ENCODE data around the gene INTS12. TPM values are rescaled to one million over a fixed set of nuclear protein-coding genes. Genes with fewer than 3 reads are reported as not detected.

The INTS12 gene
- total RNA-seq, 2 donors from 2014 or later: 13.5 to 15.7 TPM

DNA sequence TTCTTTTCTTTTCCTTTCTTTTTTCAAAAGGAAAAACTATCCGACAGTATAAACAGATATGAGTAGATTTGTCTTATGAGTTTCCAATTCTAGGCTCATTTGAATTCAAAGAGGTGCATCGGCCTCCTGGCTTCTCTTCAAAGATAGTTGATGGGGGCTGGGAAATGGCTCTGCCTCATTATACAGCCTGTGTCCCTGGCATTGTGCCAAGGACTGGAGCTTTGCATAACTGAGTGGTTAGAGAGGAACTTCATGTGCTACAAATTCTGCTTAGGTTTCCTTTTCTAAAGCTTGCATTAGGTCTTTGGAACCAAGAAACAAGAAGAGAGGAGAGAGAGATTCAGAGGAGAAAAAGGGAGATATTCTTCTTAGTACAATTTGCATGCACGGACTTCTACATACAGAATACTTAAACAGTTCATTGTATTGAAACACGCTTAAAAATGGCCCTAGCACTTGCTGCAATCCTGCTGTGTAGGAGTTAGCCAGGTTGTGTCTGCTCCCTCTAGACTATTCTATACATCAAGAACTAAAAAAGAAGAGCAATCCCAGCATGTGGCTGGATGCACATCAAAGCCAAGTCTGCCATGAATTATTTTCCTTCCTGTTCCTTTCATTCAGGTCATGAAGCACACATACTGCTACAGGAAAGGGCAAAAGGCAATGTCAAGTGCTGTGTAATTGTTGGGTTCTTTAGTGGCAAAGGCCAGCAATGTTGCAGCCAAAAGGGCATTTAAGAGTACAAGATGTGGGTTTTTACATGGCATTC lies 70.9 kb downstream of the INTS12 start:
- Mint-ChIP-seq H3K27ac (no peak overlapping the region), H3K4me3 (no peak overlapping the region), H3K36me3 (ENCODE audit: low read depth) (no peaks in the 10 kb centered on the region), H3K4me1 (peaks cover 3% of the 10 kb centered on the region), H3K27me3 (ENCODE audit: insufficient read depth) (peaks cover 5% of the 10 kb centered on the region), H3K9me3 (no peaks in the 10 kb centered on the region)
- DNase-seq: no peak
- no peaks in the 10 kb centered on the region for H3K9me3 ChIP-seq (ENCODE audit: control insufficient read depth, low read length)
- TF ChIP-seq CTCF (conservative IDR thresholded peaks at IDR 0.05): no peak
- no peak overlapping the region for H3K9ac ChIP-seq (ENCODE audit: extremely low read depth, low read length, poor library complexity, severe bottlenecking)
- no peak overlapping the region for H3K4me3 ChIP-seq (ENCODE audit: low read length)
- H3K27me3 ChIP-seq (ENCODE audit: control insufficient read depth, insufficient read depth, low read length, poor library complexity, severe bottlenecking): no peaks in the 10 kb centered on the region
- no peaks in the 10 kb centered on the region for H3K4me1 ChIP-seq (ENCODE audit: control insufficient read depth, insufficient read depth, low read length)
- peak overlapping the region; percentile 61 for H3K27ac ChIP-seq (ENCODE audit: low read depth, low read length)
- WGBS, 2 experiments (ENCODE audit: insufficient coverage in 1 of 2, insufficient read length in 1 of 2): 76% methylated on average over 4 of the region's 4 CpGs; no CpG with 5 or more reads in 1 of the 2 experiments
- no peaks in the 10 kb centered on the region for H3K36me3 ChIP-seq (ENCODE audit: control insufficient read depth, insufficient read depth, low read length)

- TF ChIP-seq CTCF (conservative IDR thresholded peaks at IDR 0.05): no peak
- H3K9ac ChIP-seq (ENCODE audit: extremely low read depth, low read length, poor library complexity, severe bottlenecking): no peak overlapping the region
- peaks cover 3% of the 10 kb centered on the region for H3K4me1 Mint-ChIP-seq
- H3K36me3 ChIP-seq (ENCODE audit: control insufficient read depth, insufficient read depth, low read length): no peaks in the 10 kb centered on the region
- DNase-seq: no peak
- H3K4me3 ChIP-seq (ENCODE audit: low read length): no peak overlapping the region
- no peaks in the 10 kb centered on the region for H3K36me3 Mint-ChIP-seq (ENCODE audit: low read depth)
- H3K27ac ChIP-seq (ENCODE audit: low read depth, low read length): no peak overlapping the region
- H3K9me3 Mint-ChIP-seq: no peaks in the 10 kb centered on the region
- H3K27ac Mint-ChIP-seq: no peak overlapping the region
- no peaks in the 10 kb centered on the region for H3K4me1 ChIP-seq (ENCODE audit: control insufficient read depth, insufficient read depth, low read length)
- no peaks in the 10 kb centered on the region for H3K9me3 ChIP-seq (ENCODE audit: control insufficient read depth, low read length)
- H3K4me3 Mint-ChIP-seq: no peak overlapping the region
- WGBS, 2 experiments (ENCODE audit: insufficient coverage in 1 of 2, insufficient read length in 1 of 2): 88% methylated on average over 1 of the region's 1 CpG; no CpG with 5 or more reads in 1 of the 2 experiments
- no peaks in the 10 kb centered on the region for H3K27me3 Mint-ChIP-seq (ENCODE audit: insufficient read depth)
- H3K27me3 ChIP-seq (ENCODE audit: control insufficient read depth, insufficient read depth, low read length, poor library complexity, severe bottlenecking): no peaks in the 10 kb centered on the region
Measured at GRCh38 chr4:105634402-105635080, 73.9 kb downstream of the INTS12 start.

GRCh38 chr4:105633241-105633640 lies 75.2 kb downstream of the INTS12 start:
- no peaks in the 10 kb centered on the region for H3K36me3 ChIP-seq (ENCODE audit: control insufficient read depth, insufficient read depth, low read length)
- no peak overlapping the region for H3K27ac ChIP-seq (ENCODE audit: low read depth, low read length)
- 92 to 100% methylated on average over 1 to 3 of the region's 3 CpGs for WGBS, 2 experiments (ENCODE audit: insufficient coverage in 1 of 2, insufficient read length in 1 of 2)
- no peaks in the 10 kb centered on the region for H3K27me3 ChIP-seq (ENCODE audit: control insufficient read depth, insufficient read depth, low read length, poor library complexity, severe bottlenecking)
- no peak overlapping the region for H3K27ac Mint-ChIP-seq
- no peak for TF ChIP-seq CTCF (conservative IDR thresholded peaks at IDR 0.05)
- H3K4me1 ChIP-seq (ENCODE audit: control insufficient read depth, insufficient read depth, low read length): no peaks in the 10 kb centered on the region
- no peaks in the 10 kb centered on the region for H3K9me3 ChIP-seq (ENCODE audit: control insufficient read depth, low read length)
- H3K36me3 Mint-ChIP-seq (ENCODE audit: low read depth): no peaks in the 10 kb centered on the region
- no peaks in the 10 kb centered on the region for H3K27me3 Mint-ChIP-seq (ENCODE audit: insufficient read depth)
- H3K9ac ChIP-seq (ENCODE audit: extremely low read depth, low read length, poor library complexity, severe bottlenecking): no peak overlapping the region
- no peak overlapping the region for H3K4me3 ChIP-seq (ENCODE audit: low read length)
- H3K4me3 Mint-ChIP-seq: no peak overlapping the region
- no peak for DNase-seq
- peaks cover 12% of the 10 kb centered on the region for H3K4me1 Mint-ChIP-seq
- H3K9me3 Mint-ChIP-seq: no peaks in the 10 kb centered on the region

Other genes starting within 250 kb of the INTS12 start
- gene PPA2, start 234.6 kb downstream of the INTS12 start, total RNA-seq: 100 to 1,000 TPM in 1 of 2 donors, 10 to 100 TPM in 1; 90.7 to 133 TPM
- 1 to 10 TPM in 1 of 2 donors, under 1 TPM in 1; 0.51 to 2.1 TPM for gene ARHGEF38, start 156.1 kb downstream of the INTS12 start, total RNA-seq
- 10 to 100 TPM; 24.7 to 30.6 TPM for gene GSTCD, start 95 bp upstream of the INTS12 start, total RNA-seq
- 1 to 10 TPM in 1 of 2 donors, under 1 TPM in 1; 0.88 to 1.6 TPM for gene NPNT, start 186.8 kb upstream of the INTS12 start, total RNA-seq